ENCODE results near the gene ANKRD22.

Gene ANKRD22

DNA sequence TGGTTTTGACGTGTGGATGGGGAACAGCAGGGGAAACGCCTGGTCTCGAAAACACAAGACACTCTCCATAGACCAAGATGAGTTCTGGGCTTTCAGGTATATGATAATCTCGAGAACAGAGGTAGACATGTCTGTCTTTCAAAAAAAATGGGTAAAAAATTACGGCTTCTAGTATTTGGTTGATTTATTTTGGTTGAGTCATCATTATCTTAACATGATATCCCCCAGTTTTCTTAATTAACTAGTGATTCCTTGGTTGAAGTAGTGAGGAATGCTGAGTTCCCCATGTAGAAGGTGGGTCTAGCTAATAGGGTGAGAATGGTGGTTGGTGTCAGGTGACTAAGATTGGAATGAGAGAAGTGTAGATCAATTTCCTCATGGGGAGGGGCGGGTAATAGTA is 38.4 kb downstream of the ANKRD22 start:
- no peaks in the 10 kb centered on the region for H3K4me1 ChIP-seq (ENCODE audit: insufficient read depth, low read length, poor library complexity, severe bottlenecking)
- no peak overlapping the region for H3K4me2 ChIP-seq (ENCODE audit: low read depth, low read length, poor library complexity, severe bottlenecking)
- H2AFZ ChIP-seq (ENCODE audit: low read length) = no peak overlapping the region

DNA sequence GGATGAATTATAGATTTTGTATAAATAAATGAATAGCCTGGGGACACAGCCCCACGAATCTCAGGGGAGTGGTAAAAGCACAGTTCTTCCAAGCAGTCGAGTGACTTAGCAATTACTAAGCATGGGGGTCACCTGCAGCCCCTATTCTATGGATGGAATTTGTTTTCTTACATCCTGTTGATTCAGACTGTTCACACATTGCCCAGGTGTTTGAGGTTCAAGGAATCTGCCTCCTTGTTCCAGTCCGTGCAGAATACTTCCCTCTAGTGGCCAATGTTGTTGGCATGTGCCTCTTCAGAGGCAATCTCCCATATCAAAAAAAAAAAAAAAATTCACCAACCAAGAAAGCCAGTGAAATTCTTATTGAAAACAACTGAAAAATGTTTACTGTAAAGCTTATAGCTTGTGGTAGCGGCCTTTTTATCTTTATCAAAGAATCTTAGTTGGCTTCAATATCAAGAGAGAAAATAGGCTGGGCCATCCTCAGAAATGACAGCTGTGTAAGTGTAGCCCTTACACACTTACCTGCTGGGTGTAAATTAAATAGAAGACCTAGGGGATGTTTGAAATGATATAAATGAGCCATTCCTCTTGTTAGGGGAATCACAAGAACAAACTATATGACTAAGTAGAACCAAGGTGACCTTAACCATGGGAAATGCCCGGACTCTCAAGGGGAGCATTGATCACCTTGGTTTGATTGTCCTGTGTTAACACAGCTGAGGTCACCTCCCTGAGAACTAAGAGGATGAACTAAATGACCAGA is 41.3 kb downstream of the ANKRD22 start:
- Histone ChIP-seq H2AFZ (ENCODE audit: low read length) (no peak overlapping the region), H3K79me2 (ENCODE audit: insufficient read depth, low read length) (no peaks in the 10 kb centered on the region), H4K20me1 (ENCODE audit: insufficient read depth, low read length, poor library complexity, severe bottlenecking) (no peaks in the 10 kb centered on the region), H3K27me3 (ENCODE audit: insufficient read depth, low read length, poor library complexity, severe bottlenecking) (no peaks in the 10 kb centered on the region), H3K36me3 (ENCODE audit: insufficient read depth, low read length) (no peaks in the 10 kb centered on the region), H3K4me3 (ENCODE audit: low read length, poor library complexity, severe bottlenecking) (no peak overlapping the region), H3K9me2 (replicated peaks; ENCODE audit: low read depth, low read length) (no peaks in the 10 kb centered on the region), H3K9ac (ENCODE audit: low read depth, low read length, poor library complexity, severe bottlenecking) (no peak overlapping the region), H3K4me2 (ENCODE audit: low read depth, low read length, poor library complexity, severe bottlenecking) (no peak overlapping the region), H3K9me3 (ENCODE audit: insufficient read depth, low read depth, low read length) (no peaks in the 10 kb centered on the region), H3F3A (ENCODE audit: low read depth) (no peaks in the 10 kb centered on the region), H3K4me1 (ENCODE audit: insufficient read depth, low read length, poor library complexity, severe bottlenecking) (peaks cover 2% of the 10 kb centered on the region)
- no peak for TF ChIP-seq EZH2phosphoT487 (IDR thresholded peaks at IDR 0.05; ENCODE audit: borderline replicate concordance)
- TF ChIP-seq, protein P1, sequence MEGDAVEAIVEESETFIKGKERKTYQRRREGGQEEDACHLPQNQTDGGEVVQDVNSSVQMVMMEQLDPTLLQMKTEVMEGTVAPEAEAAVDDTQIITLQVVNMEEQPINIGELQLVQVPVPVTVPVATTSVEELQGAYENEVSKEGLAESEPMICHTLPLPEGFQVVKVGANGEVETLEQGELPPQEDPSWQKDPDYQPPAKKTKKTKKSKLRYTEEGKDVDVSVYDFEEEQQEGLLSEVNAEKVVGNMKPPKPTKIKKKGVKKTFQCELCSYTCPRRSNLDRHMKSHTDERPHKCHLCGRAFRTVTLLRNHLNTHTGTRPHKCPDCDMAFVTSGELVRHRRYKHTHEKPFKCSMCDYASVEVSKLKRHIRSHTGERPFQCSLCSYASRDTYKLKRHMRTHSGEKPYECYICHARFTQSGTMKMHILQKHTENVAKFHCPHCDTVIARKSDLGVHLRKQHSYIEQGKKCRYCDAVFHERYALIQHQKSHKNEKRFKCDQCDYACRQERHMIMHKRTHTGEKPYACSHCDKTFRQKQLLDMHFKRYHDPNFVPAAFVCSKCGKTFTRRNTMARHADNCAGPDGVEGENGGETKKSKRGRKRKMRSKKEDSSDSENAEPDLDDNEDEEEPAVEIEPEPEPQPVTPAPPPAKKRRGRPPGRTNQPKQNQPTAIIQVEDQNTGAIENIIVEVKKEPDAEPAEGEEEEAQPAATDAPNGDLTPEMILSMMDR (conservative IDR thresholded peaks at IDR 0.05; ENCODE audit: low read length) = peak; percentile 94

More for the DNA sequence above, 38.4 kb downstream of the ANKRD22 start:
- H4K20me1 ChIP-seq (ENCODE audit: insufficient read depth, low read length, poor library complexity, severe bottlenecking) = no peaks in the 10 kb centered on the region
- H3K9me2 ChIP-seq (replicated peaks; ENCODE audit: low read depth, low read length) = no peaks in the 10 kb centered on the region
- no peaks in the 10 kb centered on the region for H3K36me3 ChIP-seq (ENCODE audit: insufficient read depth, low read length)
- no peaks in the 10 kb centered on the region for H3F3A ChIP-seq (ENCODE audit: low read depth)
- no peaks in the 10 kb centered on the region for H3K79me2 ChIP-seq (ENCODE audit: insufficient read depth, low read length)
- no peaks in the 10 kb centered on the region for H3K27me3 ChIP-seq (ENCODE audit: insufficient read depth, low read length, poor library complexity, severe bottlenecking)
- H3K9me3 ChIP-seq (ENCODE audit: insufficient read depth, low read depth, low read length) = no peaks in the 10 kb centered on the region
- TF ChIP-seq, protein P1 (conservative IDR thresholded peaks at IDR 0.05; ENCODE audit: low read length) = no peak
- no peak for TF ChIP-seq EZH2phosphoT487 (IDR thresholded peaks at IDR 0.05; ENCODE audit: borderline replicate concordance)
- H3K4me3 ChIP-seq (ENCODE audit: low read length, poor library complexity, severe bottlenecking) = no peak overlapping the region
- H3K9ac ChIP-seq (ENCODE audit: low read depth, low read length, poor library complexity, severe bottlenecking) = no peak overlapping the region

DNA sequence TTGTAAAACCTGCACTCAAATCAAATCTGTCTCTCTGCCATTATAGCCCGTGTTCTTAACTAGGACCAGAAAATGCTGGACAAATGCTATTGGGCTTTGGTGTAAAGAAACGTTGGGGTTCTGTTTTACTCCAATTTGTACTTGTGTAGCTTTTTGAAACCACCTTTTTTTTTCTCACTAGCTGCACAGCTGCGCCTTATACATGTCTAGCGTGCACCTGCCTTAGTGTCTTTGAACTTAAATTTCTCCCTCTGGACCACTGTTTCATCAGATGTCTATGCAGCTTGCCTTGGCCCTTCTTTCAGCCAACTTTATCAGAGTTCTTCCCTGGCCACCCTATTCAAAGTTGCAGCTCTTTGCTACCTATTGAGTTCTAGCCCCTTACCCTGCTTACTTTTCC is 42.0 kb downstream of the ANKRD22 start:
- H3K27me3 ChIP-seq (ENCODE audit: insufficient read depth, low read length, poor library complexity, severe bottlenecking) = no peaks in the 10 kb centered on the region
- no peak overlapping the region for H3K4me2 ChIP-seq (ENCODE audit: low read depth, low read length, poor library complexity, severe bottlenecking)
- no peak overlapping the region for H3K4me3 ChIP-seq (ENCODE audit: low read length, poor library complexity, severe bottlenecking)
- H3K9me3 ChIP-seq (ENCODE audit: insufficient read depth, low read depth, low read length) = no peaks in the 10 kb centered on the region
- no peak overlapping the region for H3K9ac ChIP-seq (ENCODE audit: low read depth, low read length, poor library complexity, severe bottlenecking)
- H3K79me2 ChIP-seq (ENCODE audit: insufficient read depth, low read length) = no peaks in the 10 kb centered on the region
- H3K9me2 ChIP-seq (replicated peaks; ENCODE audit: low read depth, low read length) = no peaks in the 10 kb centered on the region
- TF ChIP-seq, protein P1 (conservative IDR thresholded peaks at IDR 0.05; ENCODE audit: low read length) = no peak
- no peaks in the 10 kb centered on the region for H3K36me3 ChIP-seq (ENCODE audit: insufficient read depth, low read length)
- no peaks in the 10 kb centered on the region for H3F3A ChIP-seq (ENCODE audit: low read depth)
- no peaks in the 10 kb centered on the region for H4K20me1 ChIP-seq (ENCODE audit: insufficient read depth, low read length, poor library complexity, severe bottlenecking)
- no peak overlapping the region for H2AFZ ChIP-seq (ENCODE audit: low read length)
- H3K4me1 ChIP-seq (ENCODE audit: insufficient read depth, low read length, poor library complexity, severe bottlenecking) = peaks cover 6% of the 10 kb centered on the region
